Subcutaneous abdominal adipose tissue (tissue), 5 donors: ENCODE measurements around the gene FLT4.
"Not testable (repeated sequence)": the region's sequence is repeated elsewhere in the genome, so short reads cannot be mapped to it uniquely, and the experiment has no call there.

ENCODE experiments used
- H3K27ac ChIP-seq: one replicate; pipeline ENCODE4 v1.7.0; 2013; ENCODE audit warnings: low read depth, mild to moderate bottlenecking, inconsistent platforms, low read length, moderate library complexity
- H3K27me3 ChIP-seq, 5 donors: one replicate each; pipeline ENCODE4 v1.7.0; 2013; ENCODE audit warnings: low read length in 5 of 5, inconsistent platforms in 1 of 5; ENCODE audit not compliant: control insufficient read depth in 5 of 5, insufficient read depth in 4 of 5
- H3K36me3 ChIP-seq, 5 donors: one replicate each; pipeline ENCODE4 v1.7.0; 2013; ENCODE audit warnings: low read length in 5 of 5; ENCODE audit not compliant: control insufficient read depth in 5 of 5, insufficient read depth in 5 of 5
- H3K4me1 ChIP-seq, 5 donors: one replicate each; pipeline ENCODE4 v1.7.0; 2013; ENCODE audit warnings: low read length in 5 of 5, mild to moderate bottlenecking in 3 of 5, moderate library complexity in 1 of 5; ENCODE audit not compliant: control insufficient read depth in 5 of 5, insufficient read depth in 5 of 5
- H3K4me3 ChIP-seq, 5 donors: one replicate each; pipeline ENCODE4 v1.7.0; 2013; ENCODE audit warnings: low read length in 5 of 5, low read depth in 1 of 5
- H3K9ac ChIP-seq, 5 donors: one replicate each; pipeline ENCODE4 v1.7.0; 2013; ENCODE audit warnings: low read length in 5 of 5, mild to moderate bottlenecking in 4 of 5, moderate library complexity in 3 of 5
- H3K9me3 ChIP-seq, 5 donors: one replicate each; pipeline ENCODE4 v1.7.0; 2013; ENCODE audit warnings: low read length in 5 of 5; ENCODE audit not compliant: control insufficient read depth in 5 of 5
- donor health status: healthy.
- donor health status: healthy.
- donor health status: healthy.
- donor health status: healthy.
- donor health status: healthy.

FLT4 gene

DNA sequence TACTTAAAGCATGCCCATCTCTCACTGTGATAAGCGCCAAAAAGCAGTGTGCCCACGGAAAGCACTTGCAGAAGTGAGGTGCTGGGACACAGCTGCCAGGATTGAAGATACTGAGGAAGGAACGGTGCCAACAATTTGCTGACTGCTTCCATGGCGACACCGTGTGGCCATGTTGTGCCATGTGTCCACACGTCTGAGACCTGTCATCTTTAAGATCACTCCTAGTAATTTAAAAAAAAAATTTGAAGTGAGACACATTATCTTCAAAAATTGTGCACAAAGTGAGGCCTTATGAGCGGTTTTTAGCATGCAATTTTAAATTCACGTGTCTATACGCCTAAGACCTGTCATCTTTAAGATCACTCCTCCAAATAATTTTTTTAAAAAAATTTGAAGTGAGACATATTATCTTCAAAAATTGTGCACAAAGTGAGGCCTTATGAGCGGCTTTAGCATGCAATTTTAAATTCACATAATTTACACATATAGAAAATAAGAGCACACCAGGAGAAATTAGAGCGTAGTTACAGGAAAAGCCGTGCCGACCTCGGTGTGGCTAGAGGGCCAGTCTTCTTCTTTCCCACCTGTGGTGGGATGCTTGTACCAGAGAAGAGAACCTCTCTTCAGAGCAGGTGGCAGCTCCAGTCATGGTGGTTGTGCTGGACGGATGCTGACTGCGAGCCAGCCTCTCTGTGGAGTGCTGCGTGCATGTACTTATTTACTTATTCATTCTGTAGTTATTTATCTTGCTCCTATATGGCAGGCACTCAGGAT lies 21.4 kb upstream of the FLT4 start:
- Histone ChIP-seq H3K27me3 (peaks cover 5 to 21% (median 14%) of the 10 kb centered on the region in 5 donors), H3K4me1 (peaks cover 0 to 9% (median 3%) of the 10 kb centered on the region in 5 donors), H3K27ac (no peak overlapping the region), H3K9me3 (peaks cover 0 to 7% (median 0%) of the 10 kb centered on the region in 5 donors), H3K4me3 (no peak overlapping the region), H3K36me3 (no peaks in the 10 kb centered on the region), H3K9ac (no peak overlapping the region)

DNA sequence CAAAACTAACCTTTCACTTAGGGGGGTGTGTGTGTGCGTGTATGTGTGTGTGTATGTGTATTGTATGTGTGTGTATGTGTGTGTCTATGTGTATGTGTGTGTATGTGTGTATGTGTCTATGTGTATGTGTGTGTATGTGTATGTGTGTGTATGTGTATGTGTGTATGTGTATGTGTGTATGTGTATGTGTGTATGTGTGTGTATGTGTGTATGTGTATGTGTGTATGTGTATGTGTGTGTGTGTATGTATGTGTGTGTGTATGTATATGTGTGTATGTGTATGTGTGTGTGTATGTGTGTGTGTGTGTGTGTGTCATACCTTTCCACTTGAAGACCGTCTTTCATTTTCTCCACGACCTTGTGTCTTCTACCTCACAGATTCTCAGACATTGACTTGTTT lies 20.8 kb upstream of the FLT4 start:
- Histone ChIP-seq H3K36me3 (no peaks in the 10 kb centered on the region), H3K4me3 (no peak overlapping the region), H3K4me1 (peaks cover 0 to 9% (median 3%) of the 10 kb centered on the region in 5 donors), H3K9ac (no peak overlapping the region), H3K27me3 (peaks cover 6 to 19% (median 12%) of the 10 kb centered on the region in 5 donors), H3K27ac (no peak overlapping the region), H3K9me3 (peaks cover 0 to 7% (median 0%) of the 10 kb centered on the region in 5 donors)

DNA sequence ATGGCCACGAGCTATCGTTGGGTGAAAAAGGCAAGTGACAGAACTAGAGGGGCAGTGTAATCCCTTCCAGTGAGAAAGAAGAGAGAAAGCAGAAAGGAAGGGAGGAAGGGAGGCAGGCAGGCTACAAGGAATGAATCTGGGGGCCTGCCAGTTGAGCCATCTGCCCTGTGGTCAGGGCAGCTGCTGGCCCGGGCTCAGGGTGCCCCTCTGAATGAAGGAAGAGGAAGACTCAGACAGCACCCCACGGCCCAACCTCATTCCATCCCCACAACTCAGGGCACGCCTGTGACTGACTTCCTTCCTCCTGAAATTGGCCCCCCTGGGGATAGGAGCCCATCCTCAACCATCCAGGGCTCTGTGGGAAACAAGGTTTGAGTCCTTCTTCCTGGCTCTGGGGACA lies 20.3 kb upstream of the FLT4 start:
- Histone ChIP-seq H3K9ac (no peak overlapping the region), H3K9me3 (peaks cover 0 to 7% (median 0%) of the 10 kb centered on the region in 5 donors), H3K4me1 (peaks cover 0 to 9% (median 3%) of the 10 kb centered on the region in 5 donors), H3K4me3 (no peak overlapping the region), H3K27me3 (peaks cover 6 to 14% (median 8%) of the 10 kb centered on the region in 5 donors), H3K36me3 (no peaks in the 10 kb centered on the region), H3K27ac (no peak overlapping the region)

DNA sequence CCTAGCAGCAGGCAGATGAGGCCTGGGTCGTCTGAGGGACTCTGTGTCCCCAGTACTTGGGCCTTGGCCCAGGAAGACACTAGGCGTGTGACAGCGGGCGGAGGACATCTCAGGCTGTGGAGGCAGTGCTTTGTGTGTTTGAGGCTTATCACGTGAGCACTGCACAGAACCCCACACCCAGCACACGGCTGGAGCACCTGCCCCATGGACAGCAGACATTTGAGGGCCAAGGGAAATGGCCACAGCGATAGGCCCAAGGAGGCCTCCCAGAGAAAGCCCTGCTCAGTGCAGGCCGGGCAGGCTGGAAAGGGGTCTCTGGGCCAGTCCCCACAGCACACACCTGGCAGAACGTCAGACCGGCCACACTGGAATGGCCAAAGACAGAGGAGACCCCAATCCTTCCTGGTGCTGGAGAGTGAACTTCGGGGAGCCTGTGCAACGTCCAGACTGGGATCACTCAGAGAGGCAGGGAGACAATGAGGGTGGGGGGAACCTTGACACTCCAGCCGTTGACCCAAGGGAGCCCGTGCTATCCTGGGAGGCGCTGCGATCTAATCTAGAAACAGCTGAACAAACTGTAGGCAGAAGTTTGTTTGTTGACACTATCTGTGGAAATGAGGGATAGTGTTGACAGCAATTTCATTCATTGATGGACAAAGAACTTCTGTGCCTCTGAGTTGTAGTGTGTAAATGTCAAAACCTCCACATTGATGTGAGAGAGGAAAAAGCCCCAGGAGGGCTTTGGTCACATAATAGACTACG lies 19.6 kb upstream of the FLT4 start:
- no peak overlapping the region for H3K9ac ChIP-seq

DNA sequence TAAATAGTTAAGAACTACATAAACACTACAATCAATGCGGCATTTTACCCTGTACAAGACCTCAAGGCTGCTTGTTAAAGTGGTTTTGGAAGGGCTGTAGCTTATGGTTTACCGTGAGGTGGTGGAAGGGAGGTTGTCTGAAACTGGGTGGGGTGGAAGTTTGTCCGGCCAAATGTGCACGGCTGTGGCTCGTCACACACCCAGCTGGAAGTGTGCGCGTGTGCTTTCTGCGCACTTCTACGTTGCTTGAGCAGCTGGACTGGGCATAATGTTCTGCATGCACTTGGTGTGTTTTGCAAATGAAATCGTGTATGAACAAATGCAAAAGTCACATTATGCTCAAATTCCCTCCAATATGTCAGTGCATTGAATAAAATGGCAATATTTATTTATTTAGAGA lies 17.4 kb upstream of the FLT4 start:
- H3K4me3 ChIP-seq = no peak overlapping the region
- no peaks in the 10 kb centered on the region for H3K36me3 ChIP-seq

More for the DNA sequence above, 19.6 kb upstream of the FLT4 start:
- Histone ChIP-seq H3K4me1 (peaks cover 0 to 8% (median 3%) of the 10 kb centered on the region in 5 donors), H3K9me3 (peaks cover 0 to 7% (median 0%) of the 10 kb centered on the region in 5 donors), H3K36me3 (no peaks in the 10 kb centered on the region), H3K4me3 (no peak overlapping the region), H3K27me3 (peaks cover 5 to 10% (median 8%) of the 10 kb centered on the region in 5 donors), H3K27ac (no peak overlapping the region)

GRCh38 chr5:180665682-180666404 lies 16.4 kb upstream of the FLT4 start:
- Histone ChIP-seq H3K9me3 (peaks cover 0 to 7% (median 0%) of the 10 kb centered on the region in 5 donors), H3K4me3 (no peak overlapping the region), H3K36me3 (no peaks in the 10 kb centered on the region), H3K27ac (no peak overlapping the region), H3K27me3 (peaks cover 0 to 2% (median 0%) of the 10 kb centered on the region in 5 donors), H3K4me1 (peaks cover 0 to 3% (median 3%) of the 10 kb centered on the region in 5 donors), H3K9ac (no peak overlapping the region)

More for the DNA sequence above, 17.4 kb upstream of the FLT4 start:
- peaks cover 0 to 7% (median 0%) of the 10 kb centered on the region in 5 donors for H3K9me3 ChIP-seq
- H3K27me3 ChIP-seq = peaks cover 0 to 2% (median 0%) of the 10 kb centered on the region in 5 donors
- H3K27ac ChIP-seq = no peak overlapping the region
- H3K9ac ChIP-seq = no peak overlapping the region
- H3K4me1 ChIP-seq = peaks cover 0 to 3% (median 3%) of the 10 kb centered on the region in 5 donors

DNA sequence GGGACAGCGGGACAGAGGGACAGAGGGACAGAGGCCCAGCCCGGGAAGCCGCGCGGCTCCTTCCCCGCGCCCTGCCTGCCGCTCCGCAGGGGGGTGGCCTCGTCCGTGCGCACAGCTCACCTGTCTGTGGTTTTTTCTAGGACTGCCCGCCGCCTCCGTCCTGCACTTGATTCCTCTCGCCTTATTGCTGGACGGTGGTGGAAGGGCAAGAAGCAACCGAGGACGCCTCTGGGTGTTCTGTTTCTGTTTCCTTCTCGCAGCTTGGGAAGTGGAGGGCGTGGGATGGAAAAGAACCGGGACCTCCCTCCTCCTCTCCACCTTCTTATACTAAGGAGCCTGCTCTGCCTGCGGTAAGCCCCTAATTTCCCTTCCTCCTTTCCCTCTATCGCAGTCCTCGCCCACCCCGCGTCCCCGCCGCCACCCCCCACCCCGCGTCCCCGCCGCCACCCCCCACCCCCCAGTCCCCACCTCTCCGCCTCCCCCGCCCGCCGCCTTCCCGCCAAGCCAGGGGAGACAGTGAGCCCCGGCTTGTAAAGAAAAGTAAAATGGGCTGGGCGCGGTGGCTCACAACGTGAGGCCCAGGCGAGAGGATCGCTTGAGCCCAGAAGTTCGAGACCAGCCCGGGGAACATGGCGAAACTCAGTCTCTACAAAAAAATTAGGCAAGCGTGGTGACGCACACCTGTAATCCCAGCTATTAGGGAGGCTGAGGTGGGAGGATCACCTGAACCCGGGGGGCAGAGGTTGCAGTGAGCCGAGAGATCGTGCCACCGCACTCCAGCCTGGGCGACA lies 9.6 kb upstream of the FLT4 start:
- H3K4me3 ChIP-seq = peak overlapping the region in 1 of 5 donors; percentile 31
- peaks cover 0 to 11% (median 4%) of the 10 kb centered on the region in 5 donors for H3K27me3 ChIP-seq
- no peak overlapping the region for H3K27ac ChIP-seq
- no peak overlapping the region for H3K9ac ChIP-seq
- H3K9me3 ChIP-seq = no peaks in the 10 kb centered on the region
- no peaks in the 10 kb centered on the region for H3K4me1 ChIP-seq
- no peaks in the 10 kb centered on the region for H3K36me3 ChIP-seq

DNA sequence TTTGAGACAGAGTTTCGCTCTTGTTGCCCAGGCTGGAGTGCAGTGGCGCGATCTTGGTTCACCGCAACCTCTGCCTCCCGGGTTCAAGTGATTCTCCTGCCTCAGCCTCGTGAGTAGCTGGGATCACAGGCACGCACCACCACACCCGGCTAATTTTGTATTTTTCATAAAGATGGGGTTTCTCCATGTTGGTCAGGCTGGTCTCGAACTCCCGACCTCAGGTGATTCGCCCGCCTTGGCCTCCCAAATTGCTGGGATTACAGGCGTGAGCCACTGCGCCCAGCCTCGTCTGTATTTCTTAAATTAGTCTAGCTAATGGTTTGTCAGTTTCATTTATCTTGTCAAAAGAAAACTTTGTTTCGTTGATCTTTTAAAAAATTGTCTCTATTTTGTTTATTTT lies 5.8 kb upstream of the FLT4 start:
- peaks cover 0 to 25% (median 11%) of the 10 kb centered on the region in 5 donors for H3K27me3 ChIP-seq
- not testable (repeated sequence) for H3K36me3 ChIP-seq, H3K9me3 ChIP-seq, H3K4me3 ChIP-seq, H3K27ac ChIP-seq, H3K9ac ChIP-seq, H3K4me1 ChIP-seq

GRCh38 chr5:180652771-180653170 lies 3.4 kb upstream of the FLT4 start:
- Histone ChIP-seq H3K27me3 (peaks cover 5 to 31% (median 16%) of the 10 kb centered on the region in 5 donors), H3K4me1 (peaks cover 0 to 23% (median 7%) of the 10 kb centered on the region in 5 donors), H3K36me3 (no peaks in the 10 kb centered on the region), H3K4me3 (no peak overlapping the region), H3K27ac (no peak overlapping the region), H3K9ac (no peak overlapping the region), H3K9me3 (no peaks in the 10 kb centered on the region)
